K562 (cell line): Measurements from ENCODE around the gene ZSWIM6. TPM values are rescaled to one million over a fixed set of nuclear protein-coding genes. Genes with fewer than 3 reads are reported as not detected.

Experiments
- ATAC-seq: fragments of 200-7000 bp; cut with Tn5 transposase; 3 replicates; pipeline ENCODE4 v1.9.1; 2020; ENCODE audit warnings: moderate library complexity
- BruUV-seq: library from RNA; stranded (reverse); fragments of 400-500 nt; replicated peaks from 2 replicates; lab custom pipeline; 2021; lab: Mats Ljungman, UMichigan
- CTCF ChIA-PET: fragments of 300-600 bp; formaldehyde crosslinking; extraction: SDS; loops from one replicate; lab custom pipeline; 2021; ENCODE audit warnings: low intra/inter-chr PET ratio; lab: Yijun Ruan, JAX
- POLR2A ChIA-PET: fragments of 300-600, 350-650 bp; sonication (Branson Sonifier 250); formaldehyde crosslinking; extraction: SDS; loops from one replicate; lab custom pipeline; 2021; ENCODE audit warnings: antibody characterized with exemption, inconsistent platforms; lab: Yijun Ruan, JAX
- DNase-seq, 4 experiments: peaks; one replicate each; pipeline versions ENCODE4 v3.0.0 to v3.0.0-alpha.2; 2011 to 2018; ENCODE audit warnings: low spot score in 3 of 4, mixed read lengths in 3 of 4; ENCODE audit errors: extremely low read depth in 1 of 4
- FAIRE-seq: peaks from 2 replicates; lab custom pipeline; 2011; peaks lifted over from hg19 to GRCh38; lab: Jason Lieb, UNC
- H2AFZ ChIP-seq: 2 replicates; pipeline ENCODE4 v1.6.0; 2011; ENCODE audit warnings: low read depth, low read length, control low read depth, inconsistent platforms
- H3K27ac ChIP-seq: fragments of 200-600 bp; 3 replicates; pipeline ENCODE4 v1.8.0; 2011; ENCODE audit warnings: low read depth, mild to moderate bottlenecking, control low read depth, inconsistent platforms, low read length, moderate library complexity, mixed read lengths; ENCODE audit errors: extremely low read depth
- H3K27me3 ChIP-seq, 2 experiments: fragments of 300-600 bp in 1 of 2; 2 replicates in 1 of 2; 3 replicates in 1 of 2; pipeline versions ENCODE4 v1.6.0 to v1.8.0; 2011; ENCODE audit warnings: inconsistent platforms in 2 of 2, low read length in 2 of 2, mild to moderate bottlenecking in 1 of 2, mixed read lengths in 1 of 2, moderate library complexity in 1 of 2; ENCODE audit not compliant: control insufficient read depth in 2 of 2, insufficient read depth in 2 of 2
- H3K36me3 ChIP-seq: fragments of 300-600 bp; 3 replicates; pipeline ENCODE4 v1.8.0; 2011; ENCODE audit warnings: mild to moderate bottlenecking, low read length, inconsistent platforms; ENCODE audit not compliant: control insufficient read depth, insufficient read depth
- H3K4me1 ChIP-seq, 2 experiments: fragments of 200-600 bp in 1 of 2; replicated peaks in 1 of 2; 2 replicates in 1 of 2; 3 replicates in 1 of 2; pipeline versions ENCODE4 v1.5.1 to v1.8.0; 2011; ENCODE audit warnings: inconsistent platforms in 2 of 2, low read length in 2 of 2, mild to moderate bottlenecking in 1 of 2, mixed read lengths in 1 of 2, moderate library complexity in 1 of 2; ENCODE audit not compliant: control insufficient read depth in 2 of 2, insufficient read depth in 2 of 2
- H3K4me2 ChIP-seq: 2 replicates; pipeline ENCODE4 v1.6.1; 2011; ENCODE audit warnings: low read length, control low read depth, inconsistent platforms, mixed read lengths; ENCODE audit not compliant: insufficient read depth
- H3K4me3 ChIP-seq: fragments of 200-600 bp; sonication (generic), shearing (Covaris generic); 2 replicates; pipeline ENCODE4 v1.5.1; 2016; ENCODE audit warnings: control low read depth, inconsistent platforms
- H3K79me2 ChIP-seq: fragments of 200-600 bp; 3 replicates; pipeline ENCODE4 v1.8.0; 2011; ENCODE audit warnings: low read length, inconsistent platforms; ENCODE audit not compliant: control insufficient read depth, insufficient read depth
- H3K9ac ChIP-seq, 2 experiments: 2 replicates each; pipeline versions ENCODE4 v1.6.0 to v1.6.1; 2011; ENCODE audit warnings: low read depth in 2 of 2, low read length in 2 of 2, control low read depth in 1 of 2, inconsistent platforms in 1 of 2, mild to moderate bottlenecking in 1 of 2, mixed read lengths in 1 of 2; ENCODE audit not compliant: insufficient read depth in 1 of 2
- H3K9me1 ChIP-seq: one replicate; pipeline ENCODE4 v1.6.0; 2011; ENCODE audit warnings: inconsistent platforms, mild to moderate bottlenecking, low read length, moderate library complexity; ENCODE audit not compliant: control insufficient read depth, insufficient read depth
- H3K9me3 ChIP-seq: replicated peaks from 2 replicates; pipeline ENCODE4 v1.5.1; 2011; ENCODE audit warnings: low read depth, low read length, inconsistent platforms; ENCODE audit not compliant: control insufficient read depth, insufficient read depth
- H4K20me1 ChIP-seq: replicated peaks from 2 replicates; pipeline ENCODE4 v1.6.1; 2011; ENCODE audit warnings: low read length, inconsistent platforms, mixed read lengths; ENCODE audit not compliant: control insufficient read depth, insufficient read depth
- NCOA1 ChIP-seq: fragments of 450-650 bp; IDR thresholded peaks from 2 replicates; pipeline ENCODE4 v1.6.1; 2016; ENCODE audit warnings: low read depth
- NEUROD1 ChIP-seq: fragments of 150-350 bp; IDR thresholded peaks from 2 replicates; pipeline ENCODE4 v1.6.1; 2014; ENCODE audit warnings: borderline replicate concordance, low read length, low read depth; ENCODE audit not compliant: partially characterized antibody
- NFE2 ChIP-seq: IDR thresholded peaks from 2 replicates; pipeline ENCODE4 v1.6.1; 2014; ENCODE audit warnings: antibody characterized with exemption, low read depth
- NR2C2 ChIP-seq, 2 experiments: fragments of 200-800 bp in 1 of 2; sonication (Bioruptor generic) in 1 of 2; sonication (generic) in 1 of 2; formaldehyde crosslinking in 1 of 2; IDR thresholded peaks; 2 replicates each; pipeline versions ENCODE4 v1.6.1 to v1.8.0; 2016 to 2022; ENCODE audit warnings: mild to moderate bottlenecking in 1 of 2, missing compliant biosample characterization in 1 of 2, missing genetic modification characterization in 1 of 2, missing genetic modification reagents in 1 of 2
- PHB2 ChIP-seq: fragments of 450-650 bp; IDR thresholded peaks from 2 replicates; pipeline ENCODE4 v1.6.1; 2017; ENCODE audit warnings: low read depth
- PTRF ChIP-seq: fragments of 450-650 bp; IDR thresholded peaks from 2 replicates; pipeline ENCODE4 v1.6.1; 2016; ENCODE audit warnings: mild to moderate bottlenecking, missing genetic modification characterization, missing compliant biosample characterization
- SRSF9 ChIP-seq: fragments of 200-400 bp; formaldehyde crosslinking; IDR thresholded peaks from 2 replicates; pipeline ENCODE4 v1.6.1; 2017; ENCODE audit warnings: low read depth, low read length, borderline replicate concordance
- TEAD4 ChIP-seq, 2 experiments: sonication (generic) in 1 of 2; formaldehyde crosslinking in 1 of 2; IDR thresholded peaks; 2 replicates each; pipeline versions ENCODE4 v1.6.1 to v1.8.0; 2012 to 2022; ENCODE audit warnings: borderline replicate concordance in 1 of 2, inconsistent platforms in 1 of 2, low read length in 1 of 2, mild to moderate bottlenecking in 1 of 2, missing genetic modification reagents in 1 of 2
- ZC3H8 ChIP-seq: fragments of 450-650 bp; IDR thresholded peaks from 2 replicates; pipeline ENCODE4 v1.6.1; 2017
- WGBS: fragments of 100-300 bp; shearing (Covaris generic); methylation state at CpG from one replicate; pipeline ENCODE4 v1.1.6; 2016; ENCODE audit warnings: low coverage, mixed read lengths; ENCODE audit not compliant: insufficient coverage; ENCODE audit errors: missing lambda C conversion rate; 5-methylcytosine and 5-hydroxymethylcytosine counted together
- in situ Hi-C: fragments of 300-500 bp; cut with MboI; formaldehyde crosslinking; loops from 4 replicates; pipeline ENCODE4 v1.15.0; 2018; ENCODE audit warnings: inconsistent platforms, mixed read lengths
- intact Hi-C: fragments of 100-400 bp; cut with micrococcal nuclease; formaldehyde crosslinking; loops from 2 replicates; pipeline ENCODE4 v1.14.2; 2022
- polyA plus RNA-seq, 8 experiments: library from polyadenylated mRNA; depleted of rRNA in 4 of 8; stranded (reverse) in 5 of 8; unstranded in 3 of 8; fragments of >200 nt; fragmentation: Nextera tagmentation in 2 of 8; fragmentation: Illumina TruSeq in 1 of 8; extraction: Ambion mirVana in 2 of 8; extraction: Trizol in 1 of 8; gene quantifications; 2 replicates each; pipeline versions ENCODE4 v1.2.1 to v1.2.3, GENCODE V29; 2011 to 2014; ENCODE audit warnings: inconsistent platforms in 1 of 8, missing spikeins in 1 of 8
- total RNA-seq, 7 experiments: library from RNA; depleted of rRNA in 6 of 7; stranded (reverse); fragments of >200 nt in 6 of 7; fragmentation: Illumina TruSeq in 2 of 7; extraction: Trizol in 2 of 7; gene quantifications; 2 replicates each; pipeline versions ENCODE4 v1.2.1 to v1.2.3, GENCODE V29; 2011 to 2021; ENCODE audit warnings: low replicate concordance in 1 of 7

Gene ZSWIM6
- total and polyA plus RNA-seq, 9 of the 15 experiments (the other 6 are each of a cell fraction or from before 2014, with no cell fraction given), result 0.81 to 3.2 (median 2.0) TPM

- ChIA-PET CTCF (no interaction called here), POLR2A (no interaction called here)
- in situ Hi-C loops, result no loop called here
- no peak overlapping the region for H3K27ac ChIP-seq
- H3K9me1 ChIP-seq, result no peaks in the 10 kb centered on the region
- no peak overlapping the region for H2AFZ ChIP-seq
- TF ChIP-seq PTRF (tag), result no peak
- TF ChIP-seq PHB2, result no peak
- TF ChIP-seq NFE2, result no peak
- TF ChIP-seq NEUROD1, result no peak
- TF ChIP-seq TEAD4 (IDR thresholded peaks at IDR 0.05; ENCODE audit: low read length), result no peak
- no peak for TF ChIP-seq TEAD4 (CRISPR knock-in tag; IDR thresholded peaks at IDR 0.05; ENCODE audit: borderline replicate concordance)
- no peak for TF ChIP-seq NR2C2 (CRISPR knock-in tag; IDR thresholded peaks at IDR 0.05)
- TF ChIP-seq NR2C2 (tag; IDR thresholded peaks at IDR 0.05), result no peak
- no peak for TF ChIP-seq SRSF9
- no peak for TF ChIP-seq ZC3H8
- TF ChIP-seq NCOA1, result no peak
- no peak overlapping the region for H3K4me2 ChIP-seq
- 0 out of 2 replicates have a peak, but pooled peaks cover under 1% of the 10 kb centered on the region for H4K20me1 ChIP-seq
- no peak for DNase-seq
- BruUV-seq, result no TSS peak
- no peak overlapping the region for H3K4me3 ChIP-seq
- H3K9me3 ChIP-seq, result no peaks in the 10 kb centered on the region
- no peaks in the 10 kb centered on the region for H3K36me3 ChIP-seq
- H3K4me1 ChIP-seq, result no peaks in the 10 kb centered on the region; a peak in 2 of 5 replicates
- H3K27me3 ChIP-seq, result no peaks in the 10 kb centered on the region; a peak in 1 of 5 replicates
- no peak for FAIRE-seq
- no peak for ATAC-seq
- 21% methylated on average over 5 of the region's 5 CpGs for WGBS
- intact Hi-C loops, result no loop called here
- no peak overlapping the region for H3K9ac ChIP-seq
- no peaks in the 10 kb centered on the region for H3K79me2 ChIP-seq
These were observed 67.6 kb downstream of the ZSWIM6 start for GRCh38 chr5:61399679-61400078.
